ENCODE measurements around the gene MAOB.

GRCh38 chrX:43741843-43742573, 140.2 kb downstream of the MAOB start:
- no peak for TF ChIP-seq CTCF (IDR thresholded peaks at IDR 0.05)
- no peak for TF ChIP-seq EZH2 (IDR thresholded peaks at IDR 0.05; ENCODE audit: borderline replicate concordance, insufficient read depth, low read depth, low read length, poor library complexity, severe bottlenecking)

Measured in B cell (primary cell).